Prostate gland (tissue), 2 donors: Measurements from ENCODE around the gene FRMD1.

Experiments
- CTCF ChIP-seq, 4 experiments: fragments of 200-600 bp in 2 of 4; fragments of 450-650 bp in 2 of 4; sonication (generic) in 2 of 4; IDR thresholded peaks; 1 replicate in 3 of 4; 2 replicates in 1 of 4; pipeline ENCODE4 v1.5.1; 2016 to 2019; ENCODE audit warnings: antibody characterized with exemption in 4 of 4, mild to moderate bottlenecking in 2 of 4, moderate library complexity in 2 of 4
- POLR2AphosphoS5 ChIP-seq: sonication (generic); formaldehyde crosslinking; IDR thresholded peaks from one replicate; pipeline ENCODE4 v1.6.1; 2017; ENCODE audit warnings: antibody characterized with exemption

GRCh38 chr6:168037242-168037641 lies 41.8 kb downstream of the FRMD1 start:
- TF ChIP-seq CTCF (IDR thresholded peaks at IDR 0.05) = no peak
- no peak for TF ChIP-seq POLR2AphosphoS5
